ACHN (cell line): ENCODE results near the gene ACSL5.

ENCODE experiments used
- DNase-seq: peaks from one replicate; pipeline ENCODE4 v3.0.0-alpha.2; 2015
- in situ Hi-C: cut with HindIII; loops from 2 replicates; pipeline ENCODE4 v1.10.0; 2017; ENCODE audit warnings: low sequenced_read_pairs, low pct_ligation_motif_present, low pct_unique_long_range_greater_than_20kb

The ACSL5 gene

DNA sequence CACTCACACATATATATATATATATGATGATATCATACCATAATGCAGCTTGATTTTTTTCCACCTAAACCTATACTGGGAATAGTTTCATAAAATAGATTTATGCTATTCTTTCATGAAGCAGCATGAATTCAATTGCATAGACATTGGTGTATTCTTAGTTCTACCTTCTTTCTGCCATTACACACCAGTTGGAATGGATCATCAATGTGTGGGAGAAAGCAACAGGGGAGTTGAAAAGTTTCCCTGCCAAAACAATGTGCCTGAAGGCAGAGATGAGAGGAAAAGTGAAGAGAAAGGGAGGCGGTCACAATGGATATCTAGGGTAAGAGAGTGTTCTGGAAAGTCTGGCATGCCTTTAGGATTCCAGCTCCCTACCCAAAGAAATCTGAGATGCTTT is 25.2 kb upstream of the ACSL5 start:
- no peak for DNase-seq
- in situ Hi-C loops, result no loop called here

DNA sequence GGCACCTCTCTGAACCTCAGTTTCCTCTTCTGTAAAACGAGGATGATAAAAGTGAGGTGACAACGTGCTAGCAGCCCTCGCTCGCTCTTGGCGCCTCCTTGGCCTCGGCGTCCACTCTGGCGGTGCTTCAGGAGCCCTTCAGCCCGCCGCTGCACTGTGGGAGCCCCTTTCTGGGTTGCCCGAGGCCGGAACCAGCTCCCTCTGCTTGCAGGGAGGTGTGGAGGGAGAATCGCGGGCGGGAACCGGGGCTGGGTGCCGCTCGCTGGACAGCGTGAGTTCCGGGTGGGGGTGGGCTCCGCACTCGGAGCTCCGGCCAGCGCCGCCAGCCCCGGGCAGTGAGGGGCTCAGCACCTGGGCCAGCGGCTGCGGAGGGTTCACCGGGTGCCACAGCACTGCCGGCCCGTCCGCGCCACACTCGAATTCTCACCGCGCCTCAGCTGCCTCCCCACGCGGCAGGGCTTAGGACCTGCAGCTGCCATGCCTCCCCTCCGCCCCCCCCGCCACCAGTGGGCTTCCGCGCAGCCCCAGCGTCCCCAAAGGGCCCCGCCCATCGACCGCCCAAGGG is 24.3 kb upstream of the ACSL5 start:
- DNase-seq, result no peak
- in situ Hi-C loops, result no loop called here

DNA sequence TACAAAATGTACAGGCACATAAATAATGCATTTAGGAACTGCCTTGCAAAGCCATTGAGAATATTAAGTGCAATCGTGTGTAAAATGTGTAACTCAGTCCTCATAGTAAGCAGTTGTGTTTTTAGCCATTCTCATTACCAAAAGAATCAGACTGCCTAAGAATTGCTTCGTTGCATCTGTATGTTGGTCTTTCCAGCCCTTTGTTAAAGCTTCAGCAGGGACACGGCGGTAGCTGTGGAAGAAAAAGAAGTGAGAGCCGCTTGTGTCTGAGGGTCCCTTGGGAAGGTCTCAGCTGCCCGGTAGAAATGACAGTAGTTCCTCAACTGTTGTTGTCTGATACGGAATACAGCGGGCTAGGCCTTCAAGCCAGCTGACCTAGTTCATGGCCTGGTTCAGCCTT is 22.8 kb upstream of the ACSL5 start:
- DNase-seq, result no peak
- in situ Hi-C loops, result no loop called here

DNA sequence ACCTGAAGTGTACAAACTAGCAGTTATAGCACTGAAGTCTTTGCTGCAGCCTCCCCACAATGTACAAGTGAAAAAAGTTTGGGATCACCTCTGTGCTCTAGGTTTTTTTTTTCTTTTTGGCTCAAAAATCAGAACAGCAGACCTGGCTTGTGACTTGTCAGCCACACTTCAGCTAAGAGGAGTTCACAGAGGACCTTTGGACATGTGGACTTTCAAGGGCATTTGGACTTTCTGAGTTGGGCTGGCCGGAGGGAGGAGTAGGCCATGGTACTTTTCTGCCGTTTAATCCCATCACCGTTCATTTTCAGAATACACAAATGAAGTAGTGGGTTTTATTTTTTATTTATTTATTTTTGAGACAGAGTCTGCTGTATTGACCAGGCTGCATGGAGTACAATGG is 21.9 kb upstream of the ACSL5 start:
- DNase-seq, result no peak
- in situ Hi-C loops, result no loop called here

- DNase-seq, result no peak
- in situ Hi-C loops, result no loop called here
Measured at GRCh38 chr10:112353046-112353445, 20.9 kb upstream of the ACSL5 start.

DNA sequence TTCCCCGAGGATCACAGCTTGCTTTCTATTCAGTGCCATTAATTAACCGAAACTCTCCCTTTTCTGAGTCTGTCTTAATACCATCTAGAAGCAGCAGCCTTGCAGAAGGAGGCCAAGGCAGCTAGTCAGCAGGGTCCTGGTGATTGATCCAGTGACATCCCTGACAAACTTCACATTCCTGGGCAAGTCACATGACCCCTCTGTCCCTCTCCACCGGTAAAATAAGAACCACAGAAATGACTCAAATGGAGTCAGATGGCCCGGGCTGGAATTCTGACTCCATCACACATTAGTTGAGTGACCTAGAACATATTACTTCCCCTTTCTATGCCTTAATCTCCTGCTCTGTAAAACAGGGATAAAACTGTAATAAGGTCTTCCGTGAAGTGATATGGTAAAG is 17.2 kb upstream of the ACSL5 start:
- no peak for DNase-seq
- in situ Hi-C loops, result no loop called here

DNA sequence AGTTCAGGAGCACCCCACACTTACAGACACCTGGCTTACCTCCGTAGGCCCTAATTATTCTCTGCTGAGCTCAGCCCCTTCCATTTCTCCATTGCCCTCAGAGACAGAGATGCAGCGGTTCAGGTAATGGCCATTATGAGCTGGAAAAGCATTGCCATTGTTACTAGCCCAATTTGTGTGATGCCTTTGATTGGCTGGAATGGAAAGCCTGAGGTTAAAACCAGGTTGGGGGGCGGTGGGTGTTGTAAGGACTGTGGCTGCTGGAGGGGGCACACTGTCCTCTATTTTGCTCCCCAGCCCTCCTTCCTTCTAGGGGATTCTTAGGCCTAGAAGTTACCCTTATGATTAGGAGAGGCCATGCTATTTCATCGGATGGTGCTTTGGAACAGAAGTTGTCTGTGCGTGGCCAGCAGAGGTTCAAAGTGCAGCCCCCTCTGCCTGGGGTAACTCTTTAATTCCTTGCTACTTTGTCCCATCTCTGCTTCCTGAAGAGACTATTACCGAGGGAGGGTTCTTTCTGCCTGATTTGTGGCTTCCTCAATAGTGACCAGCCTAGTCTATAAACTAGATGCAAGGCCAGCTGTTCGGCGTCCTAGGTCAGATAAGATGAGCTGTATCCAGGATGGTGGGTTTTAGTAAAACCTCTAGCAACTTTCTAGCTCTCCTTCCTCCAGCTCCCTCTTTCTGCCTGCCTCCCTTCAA is 14.2 kb upstream of the ACSL5 start:
- DNase-seq, result no peak
- in situ Hi-C loops, result no loop called here

DNA sequence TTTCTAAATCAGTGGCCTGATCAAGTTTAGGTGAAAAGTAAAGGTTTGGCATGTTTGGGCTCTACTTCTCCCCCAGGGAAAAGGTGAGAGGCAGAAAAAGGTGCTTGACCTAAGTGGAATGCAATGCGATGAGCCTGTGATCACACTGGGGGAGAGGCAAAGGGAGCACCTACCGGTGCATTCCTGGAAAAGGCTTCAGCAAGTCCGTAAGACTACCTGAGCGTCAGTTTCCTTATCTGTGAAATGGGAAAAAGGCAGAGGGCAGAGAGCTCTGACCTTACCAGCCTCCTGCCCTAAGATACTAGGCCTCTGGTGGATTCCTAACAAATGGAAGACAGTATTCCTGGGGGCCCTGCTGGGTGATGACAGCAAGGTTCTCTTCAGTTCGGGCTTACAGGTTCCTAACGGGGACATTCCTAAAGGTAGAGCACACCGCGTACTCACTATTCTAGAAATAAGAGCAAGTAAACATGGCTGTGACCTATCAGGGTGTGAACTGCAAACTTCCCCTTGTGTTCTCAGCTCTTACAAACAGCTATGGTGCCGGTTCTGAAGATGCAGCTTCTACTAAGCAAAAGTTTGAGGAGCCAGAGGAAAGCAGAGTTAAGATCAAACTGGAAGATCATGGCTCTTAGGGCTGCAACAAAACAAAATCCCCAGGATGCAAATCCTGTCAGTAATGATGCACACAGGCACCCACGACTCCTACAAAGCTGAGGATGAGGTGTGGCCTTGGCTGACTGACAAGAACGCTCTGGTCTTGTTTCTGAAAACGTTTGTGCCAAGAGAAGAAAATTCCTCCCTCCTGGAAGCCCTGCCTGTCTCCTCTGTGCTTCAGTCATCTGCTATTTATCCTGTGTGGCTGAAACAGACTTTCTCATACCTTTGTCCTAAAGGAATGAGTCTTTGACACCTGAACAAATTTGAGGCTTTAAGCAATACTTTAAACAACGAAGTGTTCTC is 13.3 kb upstream of the ACSL5 start:
- in situ Hi-C loops, result no loop called here
- DNase-seq, result no peak

DNA sequence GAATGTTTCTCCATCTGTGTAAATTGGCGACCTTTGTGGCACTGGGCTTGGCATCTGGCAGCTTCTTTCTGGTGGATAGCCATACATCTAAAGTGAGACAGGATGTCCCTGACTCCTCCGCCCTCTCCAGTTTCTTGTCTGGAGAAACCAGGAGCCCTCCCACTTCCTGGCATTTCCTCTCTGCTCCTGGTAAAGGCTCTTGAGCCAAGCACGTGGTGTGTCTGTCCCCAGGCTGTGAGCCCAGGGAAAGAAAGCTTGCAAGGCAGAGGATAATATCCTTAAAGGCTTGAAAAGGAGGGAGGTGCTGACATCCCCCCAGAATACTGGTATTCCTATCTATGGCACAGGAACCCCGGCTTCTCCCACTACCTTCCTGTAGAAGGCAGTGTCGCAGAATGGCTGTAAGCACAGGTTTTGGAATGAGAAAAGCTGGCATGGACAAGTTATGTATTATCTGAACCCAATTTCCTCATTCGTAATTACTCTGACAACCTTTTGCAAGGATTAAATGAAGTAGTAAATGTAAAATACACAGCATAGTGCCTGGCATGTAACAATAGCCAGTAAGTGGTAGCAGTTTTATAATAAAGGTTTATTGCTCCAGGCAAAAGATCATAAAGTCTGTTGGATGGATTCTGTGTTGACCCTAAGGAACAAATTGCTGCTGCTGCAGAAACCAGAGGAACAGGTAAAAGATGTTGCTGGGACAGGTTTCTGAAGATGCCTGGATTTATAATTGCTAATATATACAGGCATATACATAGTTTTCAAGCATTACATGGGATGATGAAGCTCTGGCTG is 11.8 kb upstream of the ACSL5 start:
- no peak for DNase-seq
- in situ Hi-C loops, result no loop called here

GRCh38 chr10:112362833-112363232 is 11.1 kb upstream of the ACSL5 start:
- in situ Hi-C loops, result no loop called here
- no peak for DNase-seq

- in situ Hi-C loops, result no loop called here
- DNase-seq, result no peak
Measured at GRCh38 chr10:112363696-112364688, 9.9 kb upstream of the ACSL5 start.

DNA sequence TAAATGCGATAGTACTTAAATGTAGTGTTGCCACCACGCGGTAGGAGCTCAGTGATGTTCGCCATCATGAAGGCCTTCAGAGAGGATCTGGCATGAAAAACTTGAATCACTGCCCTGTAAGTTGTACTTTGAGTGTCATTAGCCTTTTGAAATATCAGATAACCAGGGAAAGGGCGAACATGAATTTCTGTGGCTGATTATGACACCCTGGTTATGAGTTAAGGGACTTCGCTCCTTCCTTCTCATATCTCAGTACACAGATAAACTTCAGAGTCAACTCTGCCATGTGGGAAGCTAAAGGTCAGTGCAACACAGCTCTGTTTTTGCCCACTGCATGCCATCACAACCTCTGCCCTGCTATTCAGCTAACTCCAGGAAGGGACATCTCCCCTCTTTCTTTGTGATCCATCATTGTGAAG is 8.9 kb upstream of the ACSL5 start:
- in situ Hi-C loops, result no loop called here
- DNase-seq, result no peak

GRCh38 chr10:112365451-112365850 is 8.5 kb upstream of the ACSL5 start:
- DNase-seq, result no peak
- in situ Hi-C loops, result no loop called here

DNA sequence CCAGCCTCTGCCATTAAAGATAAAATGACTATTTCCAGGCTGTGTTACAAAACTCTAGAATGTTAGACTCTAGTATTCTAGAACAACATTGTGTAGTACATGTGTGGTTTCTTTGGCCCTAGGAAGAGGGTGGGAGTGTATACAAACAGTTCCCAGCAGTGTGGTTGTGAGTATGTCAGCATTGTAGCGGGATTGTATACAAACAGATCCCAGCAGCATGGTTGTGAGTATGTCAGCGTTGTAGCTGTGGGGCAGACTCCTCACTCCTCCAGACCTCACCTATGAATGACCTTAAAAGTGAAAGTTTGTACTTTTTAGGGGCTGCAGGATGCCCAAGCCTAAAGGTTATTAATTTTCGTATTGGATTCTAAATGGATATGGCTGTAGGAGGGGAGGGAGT is 6.9 kb upstream of the ACSL5 start:
- in situ Hi-C loops, result no loop called here
- DNase-seq, result no peak

DNA sequence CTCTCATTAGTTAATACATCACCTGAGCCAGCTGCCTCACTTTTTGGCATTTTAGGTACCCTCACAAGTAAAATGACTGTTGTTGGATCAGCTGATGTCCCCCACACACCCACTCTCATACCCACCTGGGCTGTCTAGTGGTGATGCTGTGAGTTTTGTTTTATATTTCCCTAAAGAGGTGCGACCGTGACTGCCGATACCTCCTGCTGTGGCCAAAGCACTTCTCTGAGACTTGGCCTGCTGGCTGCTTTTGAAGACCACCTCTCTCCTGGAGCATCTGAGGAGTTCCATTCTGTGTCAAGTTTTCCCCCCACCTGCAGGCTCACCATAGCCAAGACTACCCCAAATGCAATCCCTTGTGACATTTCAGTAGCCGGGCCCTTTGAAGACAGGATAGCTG is 6.4 kb upstream of the ACSL5 start:
- in situ Hi-C loops, result no loop called here

GRCh38 chr10:112369495-112370423 is 4.2 kb upstream of the ACSL5 start:
- in situ Hi-C loops, result no loop called here
- DNase-seq, result no peak

More for the DNA sequence above, 6.4 kb upstream of the ACSL5 start:
- DNase-seq, result no peak

DNA sequence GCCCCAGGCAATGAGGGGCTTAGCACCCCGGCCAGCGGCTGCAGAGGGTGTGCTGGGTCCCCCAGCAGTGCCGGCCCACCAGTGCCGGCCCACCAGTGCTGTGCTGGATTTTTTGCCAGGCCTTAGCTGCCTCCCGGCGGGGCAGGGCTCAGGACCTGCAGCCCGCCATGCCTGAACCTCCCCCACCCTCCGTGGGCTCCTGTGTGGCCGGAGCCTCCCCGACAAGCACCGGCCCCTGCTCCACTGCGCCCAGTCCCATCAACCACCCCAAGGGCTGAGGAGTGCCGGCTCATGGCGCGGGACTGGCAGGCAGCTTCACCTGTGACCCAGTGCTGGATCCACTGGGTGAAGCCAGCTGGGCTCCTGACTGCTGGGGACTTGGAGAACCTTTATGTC is 3.5 kb upstream of the ACSL5 start:
- no peak for DNase-seq
- in situ Hi-C loops, result no loop called here
